ENCODE data around the gene SPECC1. TPM values are rescaled to one million over a fixed set of nuclear protein-coding genes. Genes with fewer than 3 reads are reported as not detected.
"Not testable (repeated sequence)": the region's sequence is repeated elsewhere in the genome, so short reads cannot be mapped to it uniquely, and the experiment has no call there.

Gene SPECC1
- total RNA-seq, 1 donor from 2014 or later = 83.0 TPM

DNA sequence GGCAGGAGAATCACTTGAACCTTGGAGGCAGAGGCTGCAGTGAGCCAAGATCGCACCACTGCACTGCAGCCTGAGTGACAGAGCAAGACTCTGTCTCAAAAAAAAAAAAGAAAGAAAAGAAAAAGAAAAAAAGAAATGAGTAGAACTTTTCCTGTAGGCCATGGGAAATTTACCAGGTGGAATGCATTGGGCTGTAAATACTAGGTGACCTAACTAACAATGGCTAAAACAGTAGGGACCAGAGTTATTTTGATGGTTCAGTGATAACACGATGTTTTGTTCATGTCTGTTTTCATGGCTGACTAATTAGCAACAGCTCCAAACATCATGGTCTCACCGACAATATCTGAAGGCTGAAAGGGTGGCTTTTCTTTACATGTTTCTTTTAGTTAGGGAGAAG lies 318.6 kb downstream of the SPECC1 start:
- not testable (repeated sequence) for H3K4me1 Mint-ChIP-seq (ENCODE audit: low read depth, unreplicated experiment); H3K9ac ChIP-seq (ENCODE audit: low read length); H3K27ac ChIP-seq (ENCODE audit: low read depth, low read length); H4K20me1 ChIP-seq (ENCODE audit: insufficient read depth, low read length); DNase-seq (ENCODE audit: low read depth); H3K4me2 ChIP-seq (ENCODE audit: low read length); H3K4me3 ChIP-seq (ENCODE audit: insufficient read depth, low read depth, low read length); H3K27me3 Mint-ChIP-seq (ENCODE audit: low read depth, unreplicated experiment); H3K4me3 Mint-ChIP-seq (ENCODE audit: unreplicated experiment); H2AFZ ChIP-seq (ENCODE audit: low read depth, low read length); H3K4me1 ChIP-seq (ENCODE audit: insufficient read depth, low read length); H3K36me3 ChIP-seq (ENCODE audit: insufficient read depth, low read length); H3K36me3 Mint-ChIP-seq (ENCODE audit: low read depth, unreplicated experiment); H3K27me3 ChIP-seq (ENCODE audit: insufficient read depth, low read length); FAIRE-seq; H3K9me3 Mint-ChIP-seq (ENCODE audit: unreplicated experiment); H3K9me3 ChIP-seq (ENCODE audit: insufficient read depth, low read depth, low read length); H3K79me2 ChIP-seq (ENCODE audit: insufficient read depth, low read length); H3K27ac Mint-ChIP-seq (ENCODE audit: unreplicated experiment)

DNA sequence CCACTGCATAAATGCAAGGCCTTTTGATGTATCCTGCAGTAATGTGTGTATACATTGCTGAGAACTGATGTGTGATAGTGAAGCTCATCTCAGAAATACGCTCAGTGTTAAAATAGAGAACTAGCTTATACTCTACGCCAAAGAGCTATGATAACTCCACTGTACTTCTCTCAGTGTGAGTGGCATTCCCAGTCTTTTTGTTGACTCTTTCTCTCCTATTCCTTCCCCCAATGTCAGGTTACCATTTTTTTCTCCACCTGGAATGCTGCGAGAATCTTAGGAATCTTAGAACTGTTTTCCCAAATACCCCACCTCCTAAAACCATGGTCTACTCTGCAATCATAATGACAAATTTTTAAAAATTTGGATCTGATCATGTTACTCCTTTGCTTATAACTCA lies 342.2 kb downstream of the SPECC1 start:
- not testable (repeated sequence) for H3K9me3 Mint-ChIP-seq (ENCODE audit: unreplicated experiment); H3K4me3 Mint-ChIP-seq (ENCODE audit: unreplicated experiment); DNase-seq (ENCODE audit: low read depth); H3K9me3 ChIP-seq (ENCODE audit: insufficient read depth, low read depth, low read length); H3K9ac ChIP-seq (ENCODE audit: low read length); H3K4me2 ChIP-seq (ENCODE audit: low read length); H3K27ac ChIP-seq (ENCODE audit: low read depth, low read length); H4K20me1 ChIP-seq (ENCODE audit: insufficient read depth, low read length); H3K4me1 ChIP-seq (ENCODE audit: insufficient read depth, low read length); H3K27me3 ChIP-seq (ENCODE audit: insufficient read depth, low read length); H3K27ac Mint-ChIP-seq (ENCODE audit: unreplicated experiment); H3K36me3 ChIP-seq (ENCODE audit: insufficient read depth, low read length); FAIRE-seq; H3K79me2 ChIP-seq (ENCODE audit: insufficient read depth, low read length); H3K36me3 Mint-ChIP-seq (ENCODE audit: low read depth, unreplicated experiment); H3K27me3 Mint-ChIP-seq (ENCODE audit: low read depth, unreplicated experiment); H3K4me1 Mint-ChIP-seq (ENCODE audit: low read depth, unreplicated experiment); H3K4me3 ChIP-seq (ENCODE audit: insufficient read depth, low read depth, low read length); H2AFZ ChIP-seq (ENCODE audit: low read depth, low read length)

DNA sequence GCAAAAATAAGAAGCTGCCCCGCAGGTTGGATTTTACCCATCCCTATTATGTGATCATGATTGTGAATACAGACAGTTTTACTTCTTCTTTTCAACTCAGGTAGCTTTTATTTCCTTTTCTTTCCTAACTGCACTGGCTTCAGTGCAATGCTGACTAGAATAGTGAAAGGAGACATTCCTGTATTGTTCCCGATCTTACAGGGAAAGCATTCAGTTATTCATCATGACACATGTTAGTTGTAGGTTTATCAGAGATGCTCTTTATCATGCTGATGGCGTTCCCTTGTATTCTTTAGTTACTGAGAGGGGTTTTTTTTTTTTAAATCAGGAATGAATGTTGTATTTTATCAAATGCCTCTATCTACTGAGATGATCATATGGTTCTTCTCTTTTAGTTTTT lies 343.4 kb downstream of the SPECC1 start:
- H3K27ac ChIP-seq (ENCODE audit: low read depth, low read length); H3K79me2 ChIP-seq (ENCODE audit: insufficient read depth, low read length); H3K27me3 ChIP-seq (ENCODE audit: insufficient read depth, low read length); H4K20me1 ChIP-seq (ENCODE audit: insufficient read depth, low read length); H3K9me3 Mint-ChIP-seq (ENCODE audit: unreplicated experiment); DNase-seq (ENCODE audit: low read depth); H3K4me2 ChIP-seq (ENCODE audit: low read length); H3K4me1 ChIP-seq (ENCODE audit: insufficient read depth, low read length); H3K36me3 Mint-ChIP-seq (ENCODE audit: low read depth, unreplicated experiment); H3K9me3 ChIP-seq (ENCODE audit: insufficient read depth, low read depth, low read length); H3K36me3 ChIP-seq (ENCODE audit: insufficient read depth, low read length); H2AFZ ChIP-seq (ENCODE audit: low read depth, low read length); H3K4me1 Mint-ChIP-seq (ENCODE audit: low read depth, unreplicated experiment); H3K9ac ChIP-seq (ENCODE audit: low read length); FAIRE-seq; H3K27ac Mint-ChIP-seq (ENCODE audit: unreplicated experiment); H3K27me3 Mint-ChIP-seq (ENCODE audit: low read depth, unreplicated experiment); H3K4me3 ChIP-seq (ENCODE audit: insufficient read depth, low read depth, low read length); H3K4me3 Mint-ChIP-seq (ENCODE audit: unreplicated experiment): not testable (repeated sequence)

DNA sequence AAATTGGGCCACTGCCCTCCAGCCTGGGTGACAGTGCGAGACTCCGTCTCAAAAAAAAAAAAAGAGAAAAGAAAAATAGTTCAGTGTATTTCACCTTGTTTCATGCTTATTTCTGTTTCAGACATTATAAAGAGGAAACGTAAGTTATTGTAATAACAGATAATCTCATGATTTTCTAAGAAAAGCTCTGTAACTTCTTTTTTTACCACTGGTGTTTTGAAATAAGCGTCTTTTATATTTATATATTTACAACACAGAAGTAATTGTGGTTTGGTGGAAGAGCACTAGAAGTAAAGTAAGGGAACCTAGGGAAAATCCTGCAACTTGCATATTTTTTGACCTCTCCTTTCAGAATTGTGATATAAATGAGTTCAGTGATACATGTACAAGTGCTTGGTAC lies 354.7 kb downstream of the SPECC1 start:
- not testable (repeated sequence) for H3K27ac Mint-ChIP-seq (ENCODE audit: unreplicated experiment); H3K9ac ChIP-seq (ENCODE audit: low read length); H3K27me3 ChIP-seq (ENCODE audit: insufficient read depth, low read length); H3K4me2 ChIP-seq (ENCODE audit: low read length); H3K4me3 Mint-ChIP-seq (ENCODE audit: unreplicated experiment); H3K36me3 Mint-ChIP-seq (ENCODE audit: low read depth, unreplicated experiment); H3K36me3 ChIP-seq (ENCODE audit: insufficient read depth, low read length); H3K27me3 Mint-ChIP-seq (ENCODE audit: low read depth, unreplicated experiment); H3K9me3 Mint-ChIP-seq (ENCODE audit: unreplicated experiment); H3K9me3 ChIP-seq (ENCODE audit: insufficient read depth, low read depth, low read length); H2AFZ ChIP-seq (ENCODE audit: low read depth, low read length); DNase-seq (ENCODE audit: low read depth); H3K27ac ChIP-seq (ENCODE audit: low read depth, low read length); H4K20me1 ChIP-seq (ENCODE audit: insufficient read depth, low read length); FAIRE-seq; H3K79me2 ChIP-seq (ENCODE audit: insufficient read depth, low read length); H3K4me1 ChIP-seq (ENCODE audit: insufficient read depth, low read length); H3K4me1 Mint-ChIP-seq (ENCODE audit: low read depth, unreplicated experiment); H3K4me3 ChIP-seq (ENCODE audit: insufficient read depth, low read depth, low read length)

Other genes starting within 250 kb of the SPECC1 start
- gene ULK2, start 141.4 kb upstream of the SPECC1 start, total RNA-seq = 10.8 and 12.1 TPM in 2 replicates
- gene AKAP10, start 31.5 kb upstream of the SPECC1 start, total RNA-seq = 27.8 and 28.9 TPM in 2 replicates

Measured in astrocyte (in vitro differentiated cells and primary cell).